Stimulated activated CD4-positive, alpha-beta T cell treated with anti-CD3 and anti-CD28 coated beads, Interleukin-1b, Interleukin-23, amount 100 ng/mL, for 48 hours (primary cell): Measurements from ENCODE around the gene ANKRD34B.

Experiments used
- DNase-seq: peaks from one replicate; pipeline ENCODE4 v3.0.0-alpha.2; 2020

Gene ANKRD34B

DNA sequence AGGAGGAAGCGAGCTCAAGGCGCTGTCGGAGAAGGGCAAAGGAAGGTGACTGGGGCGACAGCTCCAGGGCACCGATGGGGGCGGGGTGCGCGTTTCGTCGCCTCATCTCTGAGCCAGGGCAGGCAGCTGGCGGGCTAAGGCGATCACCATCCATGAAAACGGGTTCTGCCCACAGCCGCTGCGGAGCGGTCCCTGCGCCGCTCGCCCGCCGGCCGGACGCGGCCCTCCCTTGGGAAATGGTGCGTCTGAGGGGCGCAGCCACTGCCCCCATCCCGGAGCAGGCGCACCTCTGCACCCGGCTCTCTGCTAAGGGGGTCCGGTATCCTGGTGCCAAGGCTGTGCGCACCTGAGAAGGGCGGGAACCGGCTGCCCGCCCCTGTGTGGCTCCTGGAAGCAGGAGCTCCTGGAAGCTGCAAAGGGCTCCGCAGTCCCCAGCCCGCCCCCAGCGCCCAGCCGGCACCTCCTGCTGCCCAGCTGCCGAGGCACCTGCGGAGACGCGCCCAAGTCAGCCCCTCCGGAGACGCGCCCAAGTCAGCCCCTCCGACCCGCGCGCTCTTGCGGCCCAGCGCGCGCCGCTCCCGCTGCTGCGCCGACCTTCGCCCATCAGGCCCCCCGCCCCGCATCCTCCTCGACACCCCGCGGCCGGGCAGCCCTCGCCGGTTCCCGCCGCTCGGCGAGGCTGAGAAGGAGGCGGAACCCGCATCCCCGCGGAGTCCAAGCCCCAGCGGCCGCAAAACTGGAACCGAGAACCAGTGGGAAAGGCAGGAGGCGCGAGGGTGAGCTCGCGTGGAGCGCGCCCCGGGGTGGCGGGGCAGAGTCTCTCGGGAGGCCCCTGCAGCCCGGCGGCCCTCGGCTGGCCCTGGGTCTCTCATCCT, 757 bp downstream of the ANKRD34B start:
- no peak for DNase-seq

DNA sequence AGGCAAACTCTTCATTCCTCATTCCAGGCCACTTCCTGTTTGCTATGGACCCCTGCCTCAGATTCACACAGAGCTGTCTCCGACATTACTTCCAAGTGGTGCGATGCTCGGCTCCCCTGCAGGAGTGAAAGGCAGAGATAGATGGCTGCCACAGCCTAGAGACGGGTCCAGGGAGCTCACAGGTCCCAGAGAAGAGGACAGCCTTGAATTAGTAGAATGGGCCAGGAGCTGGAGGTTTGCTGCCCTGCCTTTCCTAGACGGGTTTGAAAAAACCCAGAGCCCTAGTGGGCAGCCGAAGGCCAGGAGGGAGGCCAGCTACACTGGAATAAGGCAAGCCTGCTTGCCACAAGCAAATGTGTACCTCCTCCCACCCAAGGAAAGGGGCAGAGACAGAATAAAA, 1.8 kb downstream of the ANKRD34B start:
- no peak for DNase-seq

DNA sequence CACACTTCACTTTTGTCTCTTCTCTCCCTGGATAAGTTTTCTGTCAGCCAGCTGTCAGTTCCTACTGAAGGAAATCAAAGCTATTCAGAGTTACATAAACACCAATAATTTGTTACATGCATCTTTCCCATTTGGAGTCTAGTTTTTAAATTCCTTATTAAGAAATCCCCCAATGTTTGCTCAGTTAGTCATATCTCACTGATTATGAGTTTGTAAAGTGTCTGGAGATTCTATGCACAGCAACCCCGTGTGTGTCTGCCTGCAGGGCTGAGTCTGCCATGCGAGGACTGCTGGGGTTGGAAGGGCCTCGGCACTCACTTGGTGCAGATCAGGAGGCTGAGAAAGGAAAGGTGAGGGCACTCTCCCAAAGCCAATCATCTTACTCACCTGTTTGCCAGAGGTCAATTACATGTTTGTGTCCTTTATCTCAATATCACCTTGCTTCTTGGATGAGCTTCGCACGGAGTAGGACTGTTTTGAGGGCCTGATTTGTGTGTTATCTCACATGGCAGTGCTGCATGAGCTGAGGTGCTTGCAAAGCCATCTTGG, 3.3 kb downstream of the ANKRD34B start:
- no peak for DNase-seq

- DNase-seq: no peak
These were observed 4.8 kb downstream of the ANKRD34B start for GRCh38 chr5:80565330-80565729.

DNA sequence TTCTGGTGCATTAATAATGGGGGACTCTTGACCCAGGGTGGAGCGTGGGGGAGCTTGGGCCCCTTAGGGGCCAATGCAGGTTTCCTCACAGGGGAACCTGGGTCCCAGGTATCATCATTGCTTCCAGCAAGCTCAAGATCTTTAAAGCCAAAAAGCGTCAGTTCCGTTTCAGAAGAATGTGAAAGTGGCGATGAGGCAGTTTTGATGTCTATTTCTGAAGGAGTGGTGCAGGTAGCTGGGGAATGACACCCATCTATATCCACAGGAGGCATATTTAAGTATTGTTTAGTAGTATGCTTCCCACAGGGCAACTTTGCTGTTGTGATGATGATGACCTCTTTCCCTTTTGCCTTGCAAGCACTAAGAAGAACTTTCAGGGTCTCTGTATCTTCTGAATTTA, 10.8 kb downstream of the ANKRD34B start:
- no peak for DNase-seq

GRCh38 chr5:80555099-80555498, 15.0 kb downstream of the ANKRD34B start:
- DNase-seq: no peak

DNA sequence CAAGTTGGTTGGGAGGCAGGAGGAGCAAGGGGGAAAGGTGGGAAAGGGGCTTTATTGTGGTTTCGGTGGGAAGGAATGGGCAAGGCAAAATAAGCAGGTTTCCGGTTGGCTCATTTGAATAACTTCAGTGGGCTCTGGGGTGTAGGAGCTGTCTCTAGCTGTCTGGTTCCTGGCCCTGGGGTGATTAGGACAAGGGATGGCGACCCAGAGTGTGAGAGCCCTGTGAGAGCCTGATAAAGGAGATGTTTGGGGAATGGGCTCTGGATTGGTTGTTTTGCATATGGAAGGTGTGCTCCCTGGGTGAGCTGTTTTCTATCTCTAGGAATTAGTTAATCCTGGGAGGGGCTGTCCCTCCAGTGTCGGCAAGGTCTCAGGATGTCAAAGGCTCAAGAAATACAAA, 15.4 kb downstream of the ANKRD34B start:
- no peak for DNase-seq

- DNase-seq: no peak
These were observed 28.7 kb downstream of the ANKRD34B start for GRCh38 chr5:80541392-80541791.

DNA sequence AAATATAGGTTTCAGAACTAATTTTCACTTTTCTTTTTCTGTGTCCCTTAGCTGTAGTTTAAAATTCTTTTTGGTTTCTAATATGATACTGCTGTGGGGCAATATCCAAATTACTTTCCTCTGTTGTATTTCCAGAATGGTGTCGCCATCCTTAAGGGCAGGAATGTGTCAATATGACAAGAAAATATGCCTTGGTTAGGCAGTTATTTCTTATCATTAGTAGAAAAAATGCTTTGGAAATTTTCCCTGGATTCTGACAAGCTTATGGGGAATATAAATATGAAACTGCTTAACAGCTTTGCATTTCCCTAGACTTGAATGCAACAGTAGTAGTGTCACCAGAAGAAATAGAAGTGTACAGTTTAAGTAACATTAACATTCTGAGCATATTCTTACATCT, 29.4 kb downstream of the ANKRD34B start:
- DNase-seq: no peak

DNA sequence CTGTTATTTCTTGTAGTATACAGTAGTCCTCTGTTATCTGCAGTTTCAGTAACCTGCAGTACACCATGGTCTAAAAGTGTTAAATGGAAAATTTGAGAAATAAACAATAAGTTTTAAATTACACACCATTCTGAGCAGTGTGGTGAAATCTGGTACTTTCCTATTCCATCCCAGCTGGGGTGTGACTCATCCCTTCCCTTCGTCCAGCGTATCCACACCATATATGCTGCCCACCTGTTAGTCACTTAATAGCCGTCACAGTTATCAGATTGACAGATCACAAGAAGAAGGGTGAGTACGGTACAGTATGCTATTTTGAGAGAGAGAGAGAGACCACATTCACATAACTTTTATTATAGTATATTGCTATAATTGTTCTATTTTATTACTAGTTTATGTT, 53.3 kb downstream of the ANKRD34B start:
- peak; percentile 22 for DNase-seq

- DNase-seq: no peak
These were observed 60.7 kb downstream of the ANKRD34B start for GRCh38 chr5:80509362-80509761.

GRCh38 chr5:80508844-80509243, 61.2 kb downstream of the ANKRD34B start:
- no peak for DNase-seq

DNA sequence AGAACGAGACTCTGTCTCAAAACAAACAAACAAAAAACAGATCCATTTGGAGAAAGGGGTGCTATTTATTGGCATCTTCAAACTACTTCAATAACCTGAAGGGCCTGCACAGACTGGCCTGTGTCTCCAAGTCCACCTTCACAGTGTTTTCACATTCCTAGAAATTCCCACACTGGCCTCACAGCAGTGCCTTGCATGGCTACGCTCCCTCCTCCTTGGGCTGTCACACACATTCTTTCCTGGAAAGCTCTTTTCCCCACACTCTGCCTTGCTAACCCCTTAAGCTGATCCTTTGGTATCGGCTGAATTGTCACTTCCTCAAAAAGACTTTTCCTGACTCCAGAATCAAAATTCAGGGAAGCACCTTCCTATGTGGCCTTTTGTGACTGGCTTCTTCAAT, 62.4 kb downstream of the ANKRD34B start:
- DNase-seq: no peak
